Gastroesophageal sphincter (tissue), 4 donors: ENCODE results near the gene STAT1. TPM values are rescaled to one million over a fixed set of nuclear protein-coding genes. Genes with fewer than 3 reads are reported as not detected.

Source experiments
- ATAC-seq: fragments of 150-250 bp; one replicate; pipeline ENCODE4 v1.9.1; 2016; ENCODE audit warnings: mild to moderate bottlenecking, moderate library complexity
- H3K27ac ChIP-seq, 4 donors: fragments of 200-600 bp; sonication (generic) in 3 of 4; 1 replicate in 3 of 4; 2 replicates in 1 of 4; pipeline ENCODE4 v1.5.1; 2016 to 2019
- H3K27me3 ChIP-seq: fragments of 200-600 bp; sonication (generic); one replicate; pipeline ENCODE4 v1.5.1; 2019
- H3K36me3 ChIP-seq, 2 donors: fragments of 200-600 bp; sonication (generic); one replicate each; pipeline ENCODE4 v1.5.1; 2019; ENCODE audit warnings: control low read depth in 1 of 2
- H3K4me1 ChIP-seq, 3 donors: fragments of 200-600 bp; sonication (generic); 1 replicate in 2 of 3; 2 replicates in 1 of 3; pipeline ENCODE4 v1.5.1; 2016 to 2019; ENCODE audit warnings: control low read depth in 2 of 3
- H3K4me3 ChIP-seq, 2 donors: fragments of 200-600 bp; sonication (generic); one replicate each; pipeline ENCODE4 v1.5.1; 2019; ENCODE audit warnings: mild to moderate bottlenecking in 1 of 2, moderate library complexity in 1 of 2
- H3K9me3 ChIP-seq, 3 donors: fragments of 200-600 bp; sonication (generic); one replicate each; pipeline ENCODE4 v1.5.1; 2017 to 2019; ENCODE audit warnings: control low read depth in 2 of 3
- CTCF ChIP-seq, 4 experiments: fragments of 200-600 bp in 2 of 4; fragments of 450-650 bp in 2 of 4; sonication (generic) in 1 of 4; IDR thresholded peaks; one replicate each; pipeline ENCODE4 v1.5.1; 2017 to 2019; ENCODE audit warnings: antibody characterized with exemption in 4 of 4, mild to moderate bottlenecking in 2 of 4, moderate library complexity in 2 of 4
- EP300 ChIP-seq: sonication (generic); formaldehyde crosslinking; IDR thresholded peaks from one replicate; pipeline ENCODE4 v1.6.1; 2017; ENCODE audit warnings: antibody characterized with exemption, mild to moderate bottlenecking
- POLR2A ChIP-seq, 2 donors: fragments of 450-650 bp; IDR thresholded peaks; one replicate each; pipeline ENCODE4 v1.6.1; 2017; ENCODE audit warnings: antibody characterized with exemption in 2 of 2, mild to moderate bottlenecking in 2 of 2, moderate library complexity in 1 of 2
- POLR2AphosphoS5 ChIP-seq: sonication (generic); formaldehyde crosslinking; IDR thresholded peaks from one replicate; pipeline ENCODE4 v1.6.1; 2017; ENCODE audit warnings: antibody characterized with exemption
- WGBS, 2 donors: methylation state at CpG; one replicate each; pipeline ENCODE4 v1.1.5; 2018; ENCODE audit warnings: low coverage in 1 of 2; 5-methylcytosine and 5-hydroxymethylcytosine counted together
- total RNA-seq, 4 donors: library from RNA; depleted of rRNA; stranded (reverse); fragments of >200 nt; gene quantifications; one replicate each; pipeline ENCODE4 v1.1.0, GENCODE V29; 2016

Gene STAT1
- total RNA-seq, 4 donors from 2014 or later = 47.0 to 59.9 (median 53.5) TPM

- TF ChIP-seq POLR2A (IDR thresholded peaks at IDR 0.05) (no peak), POLR2AphosphoS5 (no peak), CTCF (IDR thresholded peaks at IDR 0.05) (no peak), EP300 (no peak)
- H3K4me3 ChIP-seq = no peak overlapping the region
- H3K9me3 ChIP-seq = no peaks in the 10 kb centered on the region
- H3K27ac ChIP-seq = no peak overlapping the region
- H3K4me1 ChIP-seq = peaks cover 10 to 57% (median 22%) of the 10 kb centered on the region in 3 donors
- H3K27me3 ChIP-seq = no peaks in the 10 kb centered on the region
- WGBS, 2 donors = 77 to 86% methylated on average over 2 of the region's 2 CpGs
- H3K36me3 ChIP-seq = no peaks in the 10 kb centered on the region
- ATAC-seq = no peak
Measured at GRCh38 chr2:190943706-190944105, 70.3 kb downstream of the STAT1 start.

- no peaks in the 10 kb centered on the region for H3K9me3 ChIP-seq
- H3K27ac ChIP-seq = no peak overlapping the region
- 93 to 100% methylated on average over 1 to 2 of the region's 2 CpGs for WGBS, 2 donors
- H3K4me3 ChIP-seq = no peak overlapping the region
- H3K27me3 ChIP-seq = no peaks in the 10 kb centered on the region
- no peak for ATAC-seq
- H3K4me1 ChIP-seq = peaks cover 10 to 56% (median 19%) of the 10 kb centered on the region in 3 donors
- TF ChIP-seq EP300 (no peak), CTCF (IDR thresholded peaks at IDR 0.05) (no peak), POLR2AphosphoS5 (no peak), POLR2A (IDR thresholded peaks at IDR 0.05) (no peak)
- H3K36me3 ChIP-seq = no peaks in the 10 kb centered on the region
Measured at GRCh38 chr2:190942697-190943096, 71.3 kb downstream of the STAT1 start.

GRCh38 chr2:190941571-190941970, 72.4 kb downstream of the STAT1 start:
- WGBS, 2 donors = 100% methylated on average over 2 of the region's 2 CpGs; no CpG with 5 or more reads in 1 of the 2 donors
- Histone ChIP-seq H3K27me3 (no peaks in the 10 kb centered on the region), H3K27ac (no peak overlapping the region), H3K4me1 (peaks cover 3 to 45% (median 11%) of the 10 kb centered on the region in 3 donors), H3K9me3 (no peaks in the 10 kb centered on the region), H3K36me3 (no peaks in the 10 kb centered on the region), H3K4me3 (no peak overlapping the region)
- TF ChIP-seq CTCF (IDR thresholded peaks at IDR 0.05) = no peak
- no peak for TF ChIP-seq EP300
- TF ChIP-seq POLR2A (IDR thresholded peaks at IDR 0.05) = no peak
- TF ChIP-seq POLR2AphosphoS5 = no peak
- ATAC-seq = no peak

- Histone ChIP-seq H3K27me3 (no peaks in the 10 kb centered on the region), H3K36me3 (no peaks in the 10 kb centered on the region), H3K4me3 (no peak overlapping the region), H3K4me1 (peaks cover 3 to 41% (median 11%) of the 10 kb centered on the region in 3 donors), H3K9me3 (no peaks in the 10 kb centered on the region), H3K27ac (no peak overlapping the region)
- 24 to 63% methylated on average over 1 of the region's 1 CpG for WGBS, 2 donors
- TF ChIP-seq POLR2AphosphoS5 (no peak), POLR2A (IDR thresholded peaks at IDR 0.05) (no peak), EP300 (no peak), CTCF (IDR thresholded peaks at IDR 0.05) (no peak)
- no peak for ATAC-seq
Measured at GRCh38 chr2:190940454-190940853, 73.5 kb downstream of the STAT1 start.

- no peak for ATAC-seq
- no peaks in the 10 kb centered on the region for H3K9me3 ChIP-seq
- H3K4me1 ChIP-seq = peaks cover 3 to 41% (median 11%) of the 10 kb centered on the region in 3 donors
- H3K36me3 ChIP-seq = no peaks in the 10 kb centered on the region
- WGBS, 2 donors = 6 to 19% methylated on average over 1 of the region's 1 CpG
- TF ChIP-seq EP300 = no peak
- no peak for TF ChIP-seq POLR2AphosphoS5
- TF ChIP-seq CTCF (IDR thresholded peaks at IDR 0.05) = no peak
- TF ChIP-seq POLR2A (IDR thresholded peaks at IDR 0.05) = no peak
- H3K4me3 ChIP-seq = no peak overlapping the region
- no peaks in the 10 kb centered on the region for H3K27me3 ChIP-seq
- H3K27ac ChIP-seq = peak overlapping the region in 1 of 4 donors; percentile 5
Measured at GRCh38 chr2:190938771-190939335, 75.1 kb downstream of the STAT1 start.
